DMS79 (cell line): ENCODE data around the gene MT2A.

Experiments
- DNase-seq: peaks from one replicate; lab custom pipeline; 2025; lab: John Stamatoyannopoulos, UW

MT2A gene

GRCh38 chr16:56639045-56639444 lies 30.7 kb downstream of the MT2A start:
- no peak for DNase-seq

GRCh38 chr16:56640076-56640475 lies 31.7 kb downstream of the MT2A start:
- no peak for DNase-seq

- no peak for DNase-seq
Observed at GRCh38 chr16:56641166-56641565, 32.8 kb downstream of the MT2A start.

GRCh38 chr16:56643080-56643778 lies 34.8 kb downstream of the MT2A start:
- no peak for DNase-seq

- no peak for DNase-seq
Observed at GRCh38 chr16:56643833-56644232, 35.4 kb downstream of the MT2A start.

GRCh38 chr16:56645311-56645710 lies 36.9 kb downstream of the MT2A start:
- no peak for DNase-seq

- DNase-seq: no peak
Observed at GRCh38 chr16:56645838-56646237, 37.5 kb downstream of the MT2A start.

- no peak for DNase-seq
Observed at GRCh38 chr16:56647641-56648431, 39.5 kb downstream of the MT2A start.

GRCh38 chr16:56649271-56649670 lies 40.9 kb downstream of the MT2A start:
- DNase-seq: no peak

GRCh38 chr16:56649820-56650219 lies 41.4 kb downstream of the MT2A start:
- no peak for DNase-seq

- no peak for DNase-seq
Observed at GRCh38 chr16:56651586-56651985, 43.2 kb downstream of the MT2A start, which contains the start of gene MT1B. Gene MT1B (plus strand): TSS chr16:56651886. CDS start chr16:56651954, 68 bp downstream.

GRCh38 chr16:56652600-56652999 lies 44.2 kb downstream of the MT2A start:
- DNase-seq: no peak

- no peak for DNase-seq
Observed at GRCh38 chr16:56653218-56653617, 44.8 kb downstream of the MT2A start.

GRCh38 chr16:56657555-56658326 lies 49.4 kb downstream of the MT2A start, which contains the start of gene MT1F:
Gene MT1F (plus strand): TSS chr16:56657959. CDS start chr16:56658059, 100 bp downstream.
- DNase-seq: peak; percentile 34

GRCh38 chr16:56658327-56658875 lies 50.0 kb downstream of the MT2A start:
- DNase-seq: no peak
